Endothelial cell of umbilical vein (primary cell): ENCODE data around the gene TOX4. TPM values are rescaled to one million over a fixed set of nuclear protein-coding genes. Genes with fewer than 3 reads are reported as not detected.

Experiments used
- BruUV-seq: library from RNA; stranded (reverse); fragments of 400-500 nt; replicated peaks from 2 replicates; lab custom pipeline; 2021; lab: Mats Ljungman, UMichigan
- CTCF ChIA-PET: fragments of 300-600, 350-600 bp; sonication (Branson Sonifier 250); formaldehyde crosslinking; loops from one replicate; lab custom pipeline; 2021; ENCODE audit warnings: antibody characterized with exemption, inconsistent platforms; lab: Charles Lee
- POLR2A ChIA-PET: fragments of 300-600, 350-600 bp; sonication (Branson Sonifier 250); formaldehyde crosslinking; loops from one replicate; lab custom pipeline; 2021; ENCODE audit warnings: antibody characterized with exemption, inconsistent platforms; lab: Charles Lee
- DNase-seq: peaks from one replicate; pipeline ENCODE4 v3.0.0-alpha.2; 2011; ENCODE audit warnings: low read depth, low spot score
- FAIRE-seq: peaks from 2 replicates; lab custom pipeline; 2011; peaks lifted over from hg19 to GRCh38; lab: Jason Lieb, UNC
- H2AFZ ChIP-seq: 2 replicates; pipeline ENCODE4 v1.6.0; 2012; ENCODE audit warnings: low read depth, low read length, control low read depth, inconsistent platforms
- H3K27ac ChIP-seq: 2 replicates; pipeline ENCODE4 v1.5.1; 2011; ENCODE audit warnings: low read depth, mild to moderate bottlenecking, control low read depth, low read length, moderate library complexity; ENCODE audit not compliant: insufficient read depth
- H3K27me3 ChIP-seq, 2 experiments: 2 replicates each; pipeline versions ENCODE4 v1.6.0 to v1.6.1; 2011; ENCODE audit warnings: low read length in 2 of 2, mixed read lengths in 1 of 2; ENCODE audit not compliant: control insufficient read depth in 2 of 2, insufficient read depth in 2 of 2
- H3K36me3 ChIP-seq, 2 experiments: 2 replicates in 1 of 2; 3 replicates in 1 of 2; pipeline ENCODE4 v1.5.1; 2011; ENCODE audit warnings: low read length in 2 of 2, mild to moderate bottlenecking in 1 of 2, moderate library complexity in 1 of 2; ENCODE audit not compliant: control insufficient read depth in 2 of 2, insufficient read depth in 2 of 2; ENCODE audit errors: extremely low read depth in 1 of 2
- H3K4me1 ChIP-seq: 3 replicates; pipeline ENCODE4 v1.5.1; 2011; ENCODE audit warnings: mild to moderate bottlenecking, low read length; ENCODE audit not compliant: control insufficient read depth, insufficient read depth; ENCODE audit errors: extremely low read depth
- H3K4me2 ChIP-seq: 2 replicates; pipeline ENCODE4 v1.6.1; 2011; ENCODE audit warnings: low read length, control low read depth, mixed read lengths; ENCODE audit not compliant: insufficient read depth
- H3K4me3 ChIP-seq, 3 experiments: fragments of 200-600 bp in 1 of 3; sonication (generic), shearing (Covaris generic) in 1 of 3; replicated peaks in 1 of 3; 2 replicates each; pipeline ENCODE4 v1.5.1; 2011 to 2016; ENCODE audit warnings: control low read depth in 3 of 3, low read length in 3 of 3, mild to moderate bottlenecking in 2 of 3, inconsistent platforms in 1 of 3, low read depth in 1 of 3, moderate library complexity in 1 of 3; ENCODE audit not compliant: insufficient read depth in 1 of 3
- H3K79me2 ChIP-seq: 2 replicates; pipeline ENCODE4 v1.6.0; 2012; ENCODE audit warnings: low read length, inconsistent platforms; ENCODE audit not compliant: control insufficient read depth, insufficient read depth
- H3K9ac ChIP-seq: replicated peaks from 2 replicates; pipeline ENCODE3; 2011; ENCODE audit warnings: low read length, control low read depth; ENCODE audit not compliant: insufficient read depth; ENCODE audit errors: extremely low read depth
- H3K9me1 ChIP-seq: replicated peaks from 3 replicates; pipeline ENCODE4 v1.6.0; 2011; ENCODE audit warnings: mild to moderate bottlenecking, low read length; ENCODE audit not compliant: control insufficient read depth, insufficient read depth; ENCODE audit errors: extremely low read depth
- H3K9me3 ChIP-seq: replicated peaks from 2 replicates; pipeline ENCODE4 v1.5.1; 2012; ENCODE audit warnings: low read length, inconsistent platforms; ENCODE audit not compliant: control insufficient read depth, insufficient read depth
- H4K20me1 ChIP-seq: replicated peaks from 2 replicates; pipeline ENCODE3; 2011; ENCODE audit warnings: mild to moderate bottlenecking, low read length; ENCODE audit not compliant: control insufficient read depth, insufficient read depth; ENCODE audit errors: extremely low read depth
- CTCF ChIP-seq, 2 donors: IDR thresholded peaks; 1 replicate in 1 of 2; 2 replicates in 1 of 2; pipeline ENCODE4 v1.5.1; 2011; ENCODE audit warnings: low read length in 2 of 2, mild to moderate bottlenecking in 2 of 2, moderate library complexity in 2 of 2, control low read depth in 1 of 2, inconsistent platforms in 1 of 2, low read depth in 1 of 2; ENCODE audit not compliant: insufficient read depth in 1 of 2; ENCODE audit errors: extremely low read depth in 1 of 2
- EZH2 ChIP-seq: IDR thresholded peaks from 2 replicates; pipeline ENCODE4 v1.6.1; 2012; ENCODE audit warnings: borderline replicate concordance, low read depth, mild to moderate bottlenecking, moderate library complexity, low read length, inconsistent platforms; ENCODE audit not compliant: severe bottlenecking
- FOS ChIP-seq: IDR thresholded peaks from 2 replicates; pipeline ENCODE4 v1.6.1; 2011; ENCODE audit warnings: mild to moderate bottlenecking, low read length, moderate library complexity, borderline replicate concordance; ENCODE audit not compliant: insufficient read depth
- GATA2 ChIP-seq: IDR thresholded peaks from 2 replicates; pipeline ENCODE4 v1.7.0; 2011; ENCODE audit warnings: low read depth, mild to moderate bottlenecking, moderate library complexity, mixed read lengths, low read length; ENCODE audit not compliant: insufficient read length, insufficient read depth
- MAX ChIP-seq: IDR thresholded peaks from 2 replicates; pipeline ENCODE4 v1.6.1; 2011; ENCODE audit not compliant: insufficient read depth, insufficient read length
- MYC ChIP-seq: IDR thresholded peaks from one replicate; pipeline ENCODE4 v1.6.1; 2011; ENCODE audit warnings: mild to moderate bottlenecking, low read depth, low read length
- POLR2A ChIP-seq: IDR thresholded peaks from 2 replicates; pipeline ENCODE4 v1.6.1; 2012; ENCODE audit warnings: low read depth, mild to moderate bottlenecking, control low read depth, low read length
- POLR2AphosphoS5 ChIP-seq: IDR thresholded peaks from 2 replicates; pipeline ENCODE4 v1.6.1; 2012; ENCODE audit warnings: low read depth, mild to moderate bottlenecking, control low read depth, low read length, moderate library complexity; ENCODE audit not compliant: insufficient read depth
- dilution Hi-C: fragments of 300-500 bp; cut with MboI; formaldehyde crosslinking; loops from one replicate; pipeline ENCODE4 v1.15.0; 2019; ENCODE audit warnings: low sequenced_read_pairs; ENCODE audit not compliant: extremely low pct_ligation_motif_present
- intact Hi-C: fragments of 100-400 bp; cut with micrococcal nuclease; formaldehyde crosslinking; loops from one replicate; pipeline ENCODE4 v1.10.0; 2022
- polyA plus RNA-seq, 4 experiments: library from polyadenylated mRNA; depleted of rRNA in 3 of 4; stranded (reverse) in 3 of 4; unstranded in 1 of 4; fragments of >200 nt; gene quantifications; 2 replicates each; pipeline versions ENCODE4 v1.2.1 to v1.2.3, GENCODE V29; 2011 to 2012; ENCODE audit warnings: missing spikeins in 1 of 4
- total RNA-seq: library from RNA; stranded (reverse); gene quantifications from 2 replicates; pipeline ENCODE4 v1.2.3, GENCODE V29; 2021

The TOX4 gene
- total and polyA plus RNA-seq, 2 donors (not counting 3 experiments of a cell fraction or from before 2014, with no cell fraction given): 67.4 to 78.4 TPM

GRCh38 chr14:21455912-21456667 is 20.9 kb upstream of the TOX4 start, which contains the start of gene CHD8:
Gene CHD8, minus strand, starts transcription at chr14:21456123. Its CDS starts 24,480 bp downstream, at chr14:21431643.
- Histone ChIP-seq H3K4me3 (peak within 1 kb of the TSS; percentile 84 to 95 (median 91)), H4K20me1 (no peaks in the 10 kb centered on the region), H3K27me3 (no peaks in the 10 kb centered on the region), H3K9ac (peak within 1 kb of the TSS; percentile 98), H3K27ac (peak within 1 kb of the TSS; percentile 97), H3K9me3 (no peaks in the 10 kb centered on the region), H3K36me3 (peaks cover 3 to 6% of the 10 kb centered on the region in 2 experiments), H3K9me1 (no peaks in the 10 kb centered on the region), H3K4me2 (peak within 1 kb of the TSS; percentile 98), H3K79me2 (peaks cover 46% of the 10 kb centered on the region), H2AFZ (peak within 1 kb of the TSS; percentile 98), H3K4me1 (peaks cover 10% of the 10 kb centered on the region)
- TSS peak; percentile 100 for BruUV-seq
- ChIA-PET CTCF (interaction anchor here (0.6 to 2.9 kb wide), 13 partner anchors 9 to 1670 kb away, joined by 3 to 26 read pairs (median 3); partner anchors contain the start of genes METTL3, RAB2B and TOX4), POLR2A (interaction anchor here (0.6 to 2.9 kb wide), 4 partner anchors 11 to 19 kb away, joined by 3 to 23 read pairs (median 4); no protein-coding TSS in a partner anchor)
- DNase-seq: peak; percentile 100
- dilution Hi-C loops: no loop called here
- intact Hi-C loops: loop anchor here (1.0 kb wide), 5 partner anchors 11 to 187 kb away; partner anchors contain the start of genes HNRNPC and TOX4
- peak; percentile 100 for FAIRE-seq
- peak; percentile 62 for TF ChIP-seq POLR2AphosphoS5
- peak; percentile 69 to 70 for TF ChIP-seq CTCF (IDR thresholded peaks at IDR 0.05; ENCODE audit: extremely low read depth in 1 of 2, insufficient read depth in 1 of 2, low read depth in 1 of 2, low read length in 2 of 2)
- no peak for TF ChIP-seq GATA2
- peak; percentile 64 for TF ChIP-seq POLR2A
- peak; percentile 33 for TF ChIP-seq MYC
- peak; percentile 2 for TF ChIP-seq MAX
- TF ChIP-seq FOS: no peak
- no peak for TF ChIP-seq EZH2
